Prostate gland (tissue), 2 donors: Measurements from ENCODE around the gene AAMDC. TPM values are rescaled to one million over a fixed set of nuclear protein-coding genes. Genes with fewer than 3 reads are reported as not detected.

Experiments
- DNase-seq: peaks from one replicate; pipeline ENCODE4 v3.0.0-alpha.2; 2019; ENCODE audit warnings: low spot score
- H3K27ac ChIP-seq, 2 donors: fragments of 200-600 bp; sonication (generic); 2 replicates each; pipeline ENCODE4 v1.5.1; 2017 to 2019
- H3K27me3 ChIP-seq: fragments of 200-600 bp; sonication (generic); replicated peaks from 2 replicates; pipeline ENCODE4 v1.5.1; 2019; ENCODE audit not compliant: insufficient read depth
- H3K36me3 ChIP-seq, 2 donors: fragments of 200-600 bp; sonication (generic); 1 replicate in 1 of 2; 2 replicates in 1 of 2; pipeline versions ENCODE4 v1.5.1 to v1.8.1; 2017 to 2019
- H3K4me1 ChIP-seq: fragments of 200-600 bp; sonication (generic); replicated peaks from 2 replicates; pipeline ENCODE4 v1.5.1; 2019
- H3K4me3 ChIP-seq, 2 donors: fragments of 200-600 bp; sonication (generic); 2 replicates each; pipeline ENCODE4 v1.5.1; 2017 to 2019
- H3K9me3 ChIP-seq: fragments of 200-600 bp; sonication (generic); 2 replicates; pipeline ENCODE4 v1.5.1; 2017
- POLR2A ChIP-seq: fragments of 450-650 bp; IDR thresholded peaks from one replicate; pipeline ENCODE4 v1.6.1; 2016; ENCODE audit warnings: antibody characterized with exemption, mild to moderate bottlenecking
- POLR2AphosphoS5 ChIP-seq: sonication (generic); formaldehyde crosslinking; IDR thresholded peaks from one replicate; pipeline ENCODE4 v1.6.1; 2017; ENCODE audit warnings: antibody characterized with exemption
- WGBS: methylation state at CpG from one replicate; pipeline ENCODE4 v1.1.5; 2018; 5-methylcytosine and 5-hydroxymethylcytosine counted together
- intact Hi-C: fragments of 100-400 bp; cut with DNase I; formaldehyde crosslinking; loops from one replicate; pipeline ENCODE4 v1.14.2; 2022
- total RNA-seq, 2 donors: library from RNA; depleted of rRNA; stranded (reverse); fragments of >200 nt; gene quantifications; one replicate each; pipeline ENCODE4 v1.1.0, GENCODE V29; 2016
- TF ChIP-seq, protein P1 (sequence below), 4 experiments: fragments of 200-600 bp in 2 of 4; fragments of 450-650 bp in 2 of 4; sonication (generic) in 2 of 4; IDR thresholded peaks; 1 replicate in 3 of 4; 2 replicates in 1 of 4; pipeline ENCODE4 v1.5.1; 2016 to 2019; ENCODE audit warnings: antibody characterized with exemption in 4 of 4, mild to moderate bottlenecking in 2 of 4, moderate library complexity in 2 of 4

AAMDC gene
- total RNA-seq, 2 donors from 2014 or later: 27.0 to 27.5 TPM

DNA sequence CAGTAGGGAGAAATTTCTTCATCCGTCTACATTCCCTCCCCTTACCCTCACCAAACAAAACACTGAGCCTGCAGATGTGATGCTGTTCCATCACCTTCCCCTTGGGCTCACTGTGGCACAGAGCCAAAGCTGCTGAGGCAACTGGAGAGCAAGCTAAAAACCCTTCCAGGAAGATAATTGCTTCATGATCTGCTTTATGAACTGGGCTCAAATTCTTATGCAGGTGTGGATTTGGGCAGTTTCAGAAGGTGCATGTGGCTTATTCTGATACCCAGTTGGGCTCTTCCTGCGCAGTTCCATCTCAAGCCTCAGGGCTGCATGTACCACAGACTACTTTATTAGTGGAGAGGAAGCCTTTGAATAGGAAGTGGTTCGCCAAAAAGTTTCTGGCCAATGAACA lies 58.3 kb downstream of the AAMDC start:
- H3K4me1 ChIP-seq: no peaks in the 10 kb centered on the region
- H3K9me3 ChIP-seq: no peaks in the 10 kb centered on the region
- intact Hi-C loops: no loop called here
- no peaks in the 10 kb centered on the region for H3K36me3 ChIP-seq
- 79% methylated on average over 3 of the region's 3 CpGs for WGBS
- no peaks in the 10 kb centered on the region for H3K27me3 ChIP-seq
- TF ChIP-seq POLR2A (no peak), POLR2AphosphoS5 (no peak)
- TF ChIP-seq, protein P1, sequence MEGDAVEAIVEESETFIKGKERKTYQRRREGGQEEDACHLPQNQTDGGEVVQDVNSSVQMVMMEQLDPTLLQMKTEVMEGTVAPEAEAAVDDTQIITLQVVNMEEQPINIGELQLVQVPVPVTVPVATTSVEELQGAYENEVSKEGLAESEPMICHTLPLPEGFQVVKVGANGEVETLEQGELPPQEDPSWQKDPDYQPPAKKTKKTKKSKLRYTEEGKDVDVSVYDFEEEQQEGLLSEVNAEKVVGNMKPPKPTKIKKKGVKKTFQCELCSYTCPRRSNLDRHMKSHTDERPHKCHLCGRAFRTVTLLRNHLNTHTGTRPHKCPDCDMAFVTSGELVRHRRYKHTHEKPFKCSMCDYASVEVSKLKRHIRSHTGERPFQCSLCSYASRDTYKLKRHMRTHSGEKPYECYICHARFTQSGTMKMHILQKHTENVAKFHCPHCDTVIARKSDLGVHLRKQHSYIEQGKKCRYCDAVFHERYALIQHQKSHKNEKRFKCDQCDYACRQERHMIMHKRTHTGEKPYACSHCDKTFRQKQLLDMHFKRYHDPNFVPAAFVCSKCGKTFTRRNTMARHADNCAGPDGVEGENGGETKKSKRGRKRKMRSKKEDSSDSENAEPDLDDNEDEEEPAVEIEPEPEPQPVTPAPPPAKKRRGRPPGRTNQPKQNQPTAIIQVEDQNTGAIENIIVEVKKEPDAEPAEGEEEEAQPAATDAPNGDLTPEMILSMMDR (IDR thresholded peaks at IDR 0.05): no peak
- no peak overlapping the region for H3K4me3 ChIP-seq
- no peak overlapping the region for H3K27ac ChIP-seq
- no peak for DNase-seq

DNA sequence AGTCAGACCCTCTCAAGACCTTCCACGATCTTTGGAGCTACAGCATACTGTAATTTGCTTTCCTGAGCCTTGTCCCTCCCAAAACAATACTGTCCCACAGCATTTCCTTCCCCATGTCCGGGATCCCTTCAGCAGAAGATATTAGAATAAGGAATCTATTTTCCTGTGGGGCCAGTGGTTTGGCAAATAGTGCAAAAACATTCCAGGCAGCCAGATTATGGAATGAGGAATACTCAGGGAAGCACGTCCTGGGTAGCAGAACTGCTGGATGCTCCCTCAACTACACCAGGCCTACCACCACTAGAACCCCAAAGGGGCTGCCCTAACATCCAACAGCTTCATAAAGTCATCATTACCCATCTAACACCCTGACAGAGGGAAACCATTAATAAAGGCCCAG lies 61.5 kb downstream of the AAMDC start:
- DNase-seq: no peak
- TF ChIP-seq, protein P1 (IDR thresholded peaks at IDR 0.05): no peak
- no peak for TF ChIP-seq POLR2A
- Histone ChIP-seq H3K4me1 (no peaks in the 10 kb centered on the region), H3K36me3 (no peaks in the 10 kb centered on the region), H3K27ac (no peak overlapping the region), H3K4me3 (no peak overlapping the region), H3K9me3 (no peaks in the 10 kb centered on the region), H3K27me3 (no peaks in the 10 kb centered on the region)
- 97% methylated on average over 3 of the region's 3 CpGs for WGBS
- intact Hi-C loops: no loop called here

DNA sequence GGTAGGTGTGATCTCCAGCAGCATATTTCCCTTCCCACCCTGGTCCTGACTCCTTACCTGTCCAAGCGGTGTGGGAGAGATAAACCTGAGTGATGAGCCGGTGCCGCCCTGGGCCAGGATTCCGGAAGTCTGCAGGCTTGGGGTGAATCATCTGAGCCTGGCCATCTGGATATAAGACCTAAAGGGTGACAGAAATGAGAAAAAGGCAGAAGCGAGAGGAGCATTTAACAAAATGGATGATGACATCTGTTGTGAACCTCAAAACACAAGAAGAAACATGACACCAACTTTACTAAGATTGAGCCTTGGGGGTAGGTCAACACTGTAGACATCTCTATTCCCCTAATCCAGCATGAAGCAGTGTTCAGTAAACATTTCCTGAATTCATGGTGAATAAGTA lies 62.8 kb downstream of the AAMDC start:
- Histone ChIP-seq H3K4me1 (no peaks in the 10 kb centered on the region), H3K9me3 (no peaks in the 10 kb centered on the region), H3K4me3 (no peak overlapping the region), H3K36me3 (no peaks in the 10 kb centered on the region), H3K27me3 (no peaks in the 10 kb centered on the region), H3K27ac (no peak overlapping the region)
- TF ChIP-seq, protein P1 (IDR thresholded peaks at IDR 0.05): no peak
- TF ChIP-seq POLR2A (no peak), POLR2AphosphoS5 (no peak)
- WGBS: 88% methylated on average over 5 of the region's 5 CpGs
- no peak for DNase-seq
- intact Hi-C loops: no loop called here

DNA sequence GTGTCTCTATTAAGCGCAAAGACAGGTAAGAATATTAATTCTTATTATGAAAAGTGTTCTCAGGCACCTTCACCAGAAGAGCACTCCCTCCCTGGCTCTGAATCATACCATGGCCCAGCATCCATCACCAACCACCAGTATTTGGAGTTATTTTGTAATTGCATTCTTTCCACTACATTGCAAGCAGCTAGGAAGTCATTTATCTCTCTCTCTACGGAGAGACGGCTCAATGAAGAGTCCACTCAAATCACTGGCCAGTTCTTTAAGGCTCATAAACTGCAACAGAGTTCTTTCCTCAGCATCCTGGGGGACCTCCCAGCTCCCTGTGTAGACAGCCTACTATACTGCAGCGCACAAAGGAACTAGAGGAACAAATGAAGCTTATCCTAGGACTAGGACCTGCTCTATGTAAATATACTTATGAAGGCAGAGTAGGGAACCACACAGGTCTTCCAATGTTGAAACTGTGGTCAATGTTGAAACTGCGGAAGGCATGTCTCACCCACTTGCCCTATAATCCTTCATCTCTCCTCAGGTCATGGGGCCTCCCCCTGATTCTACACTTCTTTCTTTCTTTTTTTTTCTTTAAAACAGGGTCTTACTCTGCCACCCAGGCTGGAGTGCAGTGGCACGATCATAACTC lies 63.4 kb downstream of the AAMDC start:
- intact Hi-C loops: no loop called here
- H3K36me3 ChIP-seq: no peaks in the 10 kb centered on the region
- 91% methylated on average over 6 of the region's 6 CpGs for WGBS
- no peak for DNase-seq
- no peaks in the 10 kb centered on the region for H3K9me3 ChIP-seq
- H3K27ac ChIP-seq: no peak overlapping the region
- no peak overlapping the region for H3K4me3 ChIP-seq
- TF ChIP-seq, protein P1 (IDR thresholded peaks at IDR 0.05): no peak
- TF ChIP-seq POLR2A (no peak), POLR2AphosphoS5 (no peak)
- H3K27me3 ChIP-seq: no peaks in the 10 kb centered on the region
- H3K4me1 ChIP-seq: no peaks in the 10 kb centered on the region

DNA sequence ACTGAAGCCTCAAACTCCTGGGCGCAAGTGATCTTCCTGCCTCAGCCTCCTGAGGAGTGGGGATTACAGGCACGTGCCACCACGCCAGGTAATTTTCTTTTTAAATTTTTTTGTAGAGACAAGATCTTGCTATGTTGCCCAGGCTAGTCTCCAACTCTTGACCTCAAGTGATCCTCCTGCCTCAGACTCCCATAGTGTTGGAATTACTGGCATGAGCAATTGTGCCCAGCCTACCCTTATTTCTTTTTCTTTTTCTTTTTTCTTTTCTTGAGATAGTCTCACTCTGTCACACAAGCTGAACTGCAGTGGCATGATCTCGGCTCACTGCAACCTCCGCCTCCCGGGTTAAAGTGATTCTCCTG lies 63.9 kb downstream of the AAMDC start:
- Histone ChIP-seq H3K4me1 (no peaks in the 10 kb centered on the region), H3K27ac (no peak overlapping the region), H3K36me3 (no peaks in the 10 kb centered on the region), H3K4me3 (no peak overlapping the region), H3K9me3 (no peaks in the 10 kb centered on the region), H3K27me3 (no peaks in the 10 kb centered on the region)
- 96% methylated on average over 6 of the region's 6 CpGs for WGBS
- TF ChIP-seq POLR2AphosphoS5 (no peak), POLR2A (no peak)
- TF ChIP-seq, protein P1 (IDR thresholded peaks at IDR 0.05): no peak
- no peak for DNase-seq
- intact Hi-C loops: no loop called here
